Stimulated activated CD8-positive, alpha-beta memory T cell treated with anti-CD3 and anti-CD28 coated beads, Interleukin-12 subunit alpha, Interleukin-12 subunit beta, amount 100 ng/mL, for 4 hours (primary cell): ENCODE measurements around the gene DDX4.
"Not testable (repeated sequence)": the region's sequence is repeated elsewhere in the genome, so short reads cannot be mapped to it uniquely, and the experiment has no call there.

Experiments used
- DNase-seq: peaks from one replicate; pipeline ENCODE4 v3.0.0-alpha.2; 2020; ENCODE audit warnings: low read depth

DDX4 gene

GRCh38 chr5:55724281-55724680 is 13.6 kb upstream of the DDX4 start:
- DNase-seq, result no peak

- DNase-seq, result no peak
Measured at GRCh38 chr5:55731848-55732247, 6.0 kb upstream of the DDX4 start.

- DNase-seq, result no peak
Measured at GRCh38 chr5:55732585-55732984, 5.3 kb upstream of the DDX4 start.

- no peak for DNase-seq
Measured at GRCh38 chr5:55734658-55735057, 3.2 kb upstream of the DDX4 start.

- DNase-seq, result no peak
Measured at GRCh38 chr5:55742778-55743177, 4.9 kb downstream of the DDX4 start.

- DNase-seq, result no peak
Measured at GRCh38 chr5:55747778-55748318, 10.0 kb downstream of the DDX4 start.

- no peak for DNase-seq
Measured at GRCh38 chr5:55749387-55749786, 11.5 kb downstream of the DDX4 start.

- no peak for DNase-seq
Measured at GRCh38 chr5:55750063-55750462, 12.2 kb downstream of the DDX4 start.

GRCh38 chr5:55750499-55750898 is 12.6 kb downstream of the DDX4 start:
- no peak for DNase-seq

- DNase-seq, result no peak
Measured at GRCh38 chr5:55758231-55758630, 20.4 kb downstream of the DDX4 start.

GRCh38 chr5:55758714-55759113 is 20.9 kb downstream of the DDX4 start:
- no peak for DNase-seq

- not testable (repeated sequence) for DNase-seq
Measured at GRCh38 chr5:55761721-55762120, 23.9 kb downstream of the DDX4 start.

- no peak for DNase-seq
Measured at GRCh38 chr5:55763746-55764420, 26.0 kb downstream of the DDX4 start.

- DNase-seq, result no peak
Measured at GRCh38 chr5:55768279-55768678, 30.4 kb downstream of the DDX4 start.

- no peak for DNase-seq
Measured at GRCh38 chr5:55771175-55771655, 33.4 kb downstream of the DDX4 start.

GRCh38 chr5:55773057-55773456 is 35.2 kb downstream of the DDX4 start:
- DNase-seq, result no peak

GRCh38 chr5:55777332-55777731 is 39.5 kb downstream of the DDX4 start:
- no peak for DNase-seq

- no peak for DNase-seq
Measured at GRCh38 chr5:55800924-55801323, 63.1 kb downstream of the DDX4 start.

- not testable (repeated sequence) for DNase-seq
Measured at GRCh38 chr5:55808814-55809213, 71.0 kb downstream of the DDX4 start.

- not testable (repeated sequence) for DNase-seq
Measured at GRCh38 chr5:55815939-55816338, 78.1 kb downstream of the DDX4 start.

GRCh38 chr5:55816342-55816741 is 78.5 kb downstream of the DDX4 start:
- DNase-seq, result no peak

GRCh38 chr5:55817030-55817429 is 79.2 kb downstream of the DDX4 start:
- no peak for DNase-seq

- DNase-seq, result no peak
Measured at GRCh38 chr5:55820488-55820887, 82.6 kb downstream of the DDX4 start.
